GM18909 (cell line): ENCODE measurements around the gene SLC30A4.
A peak's percentile ranks its signal among the peaks of the same experiment; 100 is the strongest.
"Not testable (repeated sequence)": the region's sequence is repeated elsewhere in the genome, so short reads cannot be mapped to it uniquely, and the experiment has no call there.

Experiments
- ATAC-seq: cut with Tn5 transposase; IDR thresholded peaks from one replicate; pipeline ENCODE4 v1.9.1; 2021; ENCODE audit warnings: mild to moderate bottlenecking; ENCODE audit not compliant: unreplicated experiment, poor library complexity

SLC30A4 gene

DNA sequence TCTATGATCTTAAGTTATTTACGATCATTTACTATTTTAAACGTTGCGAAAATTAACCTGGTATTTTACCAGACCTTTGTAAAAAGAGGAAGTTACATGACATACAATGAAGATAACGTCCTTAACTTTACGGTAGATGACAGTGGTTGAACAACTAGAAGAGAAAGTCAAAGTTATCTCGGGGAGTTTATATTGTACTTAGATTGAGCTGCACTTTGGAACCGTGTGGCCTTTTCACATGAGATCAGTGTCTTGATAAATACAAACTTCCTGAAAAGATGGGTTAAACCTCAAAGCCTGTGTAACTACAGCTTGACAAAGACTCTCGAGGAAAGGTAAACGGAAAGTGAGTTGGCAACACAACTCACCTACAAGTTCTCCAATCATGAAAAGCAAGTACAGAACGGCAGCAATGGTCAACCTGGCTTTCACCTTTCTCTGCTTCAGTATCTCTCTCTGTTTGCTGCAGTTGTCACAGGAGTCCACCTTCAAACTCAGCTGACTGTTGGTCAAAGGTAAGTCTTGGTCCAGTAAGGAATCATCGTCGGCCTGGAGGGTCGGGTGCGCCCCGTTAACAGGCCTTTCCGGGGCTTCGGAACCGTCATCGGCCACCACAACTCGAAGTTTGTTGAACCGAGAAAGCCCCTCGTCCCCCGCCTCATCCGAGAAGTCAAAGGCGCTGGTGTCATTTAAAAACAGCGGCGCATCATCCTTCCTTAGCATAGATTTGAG is 793 bp downstream of the SLC30A4 start:
- ATAC-seq, result peak; percentile 31

GRCh38 chr15:45510758-45511280 is 11.7 kb downstream of the SLC30A4 start:
- ATAC-seq, result no peak

DNA sequence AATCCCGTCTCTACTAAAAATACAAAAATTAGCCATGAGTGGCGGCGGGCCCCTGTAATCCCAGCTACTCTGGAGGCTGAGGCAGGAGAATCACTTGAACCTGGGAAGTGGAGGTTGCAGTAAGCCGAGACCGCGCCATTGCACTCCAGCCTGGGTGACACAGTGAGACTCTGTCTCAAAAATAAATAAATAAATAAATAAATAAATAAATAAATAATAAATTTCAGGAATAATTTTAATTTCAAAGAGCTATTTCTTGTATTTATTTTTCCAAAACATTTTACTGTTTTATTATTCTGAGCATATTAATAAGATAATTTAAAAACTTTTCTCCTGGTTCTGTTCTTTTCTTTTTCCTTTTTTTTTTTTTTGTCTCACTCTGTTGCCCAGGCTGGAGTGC is 15.4 kb downstream of the SLC30A4 start:
- not testable (repeated sequence) for ATAC-seq

GRCh38 chr15:45499426-45499825 is 23.1 kb downstream of the SLC30A4 start:
- no peak for ATAC-seq

DNA sequence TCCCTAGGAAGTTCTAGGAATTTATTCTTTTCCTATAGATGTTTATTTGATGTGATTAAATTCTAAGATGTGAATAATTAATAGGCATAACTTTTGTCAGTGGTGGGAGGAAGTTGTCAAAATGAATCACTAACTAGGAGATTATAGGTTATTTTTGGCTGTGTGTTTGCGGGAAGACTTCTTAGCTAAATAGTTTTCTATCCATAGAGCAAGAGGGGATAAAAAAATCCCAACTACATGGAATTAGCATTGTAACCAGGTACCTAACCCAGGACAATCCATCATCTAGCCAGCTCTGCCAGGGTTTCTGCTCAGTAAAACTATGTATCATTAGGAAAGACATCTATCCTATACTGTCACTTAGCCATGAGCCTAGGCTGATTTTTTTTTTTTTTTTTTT is 23.9 kb downstream of the SLC30A4 start:
- ATAC-seq, result no peak

DNA sequence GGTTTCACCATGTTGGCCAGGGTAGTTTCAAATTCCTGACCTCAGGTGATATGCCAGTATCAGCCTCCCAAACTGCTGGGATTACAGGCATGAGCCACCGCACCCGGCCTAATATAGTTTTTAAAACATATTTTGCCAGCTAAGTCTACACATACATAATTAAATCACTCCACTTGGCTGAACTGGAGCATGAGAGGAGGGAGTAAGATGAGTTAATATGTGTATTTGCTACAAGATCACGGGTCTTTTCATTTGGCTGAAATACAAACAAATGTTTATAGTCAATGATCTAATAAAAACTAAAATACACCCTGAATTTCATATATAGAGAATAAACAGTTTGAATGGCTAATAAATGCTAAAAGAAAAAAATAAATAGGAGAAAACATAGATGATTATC is 25.3 kb downstream of the SLC30A4 start:
- no peak for ATAC-seq

- ATAC-seq, result no peak
Observed at GRCh38 chr15:45496658-45497057, 25.9 kb downstream of the SLC30A4 start.

- ATAC-seq, result no peak
Observed at GRCh38 chr15:45495588-45495987, 27.0 kb downstream of the SLC30A4 start.

GRCh38 chr15:45489690-45490238 is 32.8 kb downstream of the SLC30A4 start:
- no peak for ATAC-seq

DNA sequence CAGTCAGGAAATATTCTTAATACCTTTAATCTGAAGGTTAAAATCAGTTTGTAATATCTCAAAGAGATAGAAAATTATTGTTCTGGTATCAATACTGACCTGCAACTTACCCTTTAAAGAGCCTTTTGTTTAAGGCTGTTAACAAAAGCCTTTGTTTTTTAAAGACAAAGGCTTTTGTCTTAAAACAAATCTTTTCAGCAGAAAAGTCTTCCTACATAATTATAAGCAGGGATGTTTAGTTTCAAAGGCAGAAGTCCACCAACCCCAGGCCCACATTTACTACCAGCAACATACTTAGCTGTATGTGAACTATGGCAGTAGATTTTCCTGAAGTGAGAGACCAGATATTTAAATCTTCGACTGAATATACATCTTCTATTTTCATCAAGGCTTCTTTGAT is 36.2 kb downstream of the SLC30A4 start:
- no peak for ATAC-seq

DNA sequence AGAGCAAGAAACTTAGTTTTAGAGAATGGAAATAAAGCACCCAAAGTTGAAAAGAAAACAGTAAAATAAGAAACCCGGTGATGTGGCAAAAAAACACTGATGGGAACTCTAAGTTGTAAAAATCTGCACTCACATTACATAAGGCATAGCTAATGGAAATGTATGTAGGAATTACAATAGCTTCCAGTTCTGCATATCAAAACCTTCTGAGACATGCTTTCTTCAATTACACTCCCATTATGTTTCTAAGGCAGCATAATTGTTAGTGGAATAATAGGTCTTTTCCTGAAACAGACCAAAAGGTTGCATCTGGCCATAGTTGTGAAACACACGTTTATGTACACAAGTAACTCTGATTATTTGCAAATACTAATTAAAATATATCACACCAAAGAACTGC is 41.4 kb downstream of the SLC30A4 start:
- no peak for ATAC-seq

DNA sequence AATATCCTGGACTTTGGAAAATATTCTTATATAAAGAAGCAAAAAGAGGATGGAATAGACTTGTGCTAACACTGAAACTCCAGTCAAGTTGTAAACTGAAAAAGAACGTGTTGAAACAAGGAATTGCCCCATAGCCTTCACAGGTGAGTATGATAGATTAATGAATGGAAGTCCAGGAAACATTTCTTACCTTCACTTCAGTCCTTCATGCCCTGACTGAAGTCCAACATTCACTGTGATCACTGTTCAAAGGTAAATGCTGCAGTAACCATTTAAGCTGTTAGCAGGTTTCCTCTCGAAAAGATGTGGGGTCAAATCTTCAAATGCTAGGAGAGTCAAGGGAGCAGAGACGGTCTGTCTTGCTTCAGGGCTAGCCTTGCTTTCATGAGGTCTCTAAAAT is 46.1 kb downstream of the SLC30A4 start:
- no peak for ATAC-seq

- ATAC-seq, result no peak
Observed at GRCh38 chr15:45474799-45475198, 47.8 kb downstream of the SLC30A4 start.

GRCh38 chr15:45473068-45473467 is 49.5 kb downstream of the SLC30A4 start:
- ATAC-seq, result no peak

DNA sequence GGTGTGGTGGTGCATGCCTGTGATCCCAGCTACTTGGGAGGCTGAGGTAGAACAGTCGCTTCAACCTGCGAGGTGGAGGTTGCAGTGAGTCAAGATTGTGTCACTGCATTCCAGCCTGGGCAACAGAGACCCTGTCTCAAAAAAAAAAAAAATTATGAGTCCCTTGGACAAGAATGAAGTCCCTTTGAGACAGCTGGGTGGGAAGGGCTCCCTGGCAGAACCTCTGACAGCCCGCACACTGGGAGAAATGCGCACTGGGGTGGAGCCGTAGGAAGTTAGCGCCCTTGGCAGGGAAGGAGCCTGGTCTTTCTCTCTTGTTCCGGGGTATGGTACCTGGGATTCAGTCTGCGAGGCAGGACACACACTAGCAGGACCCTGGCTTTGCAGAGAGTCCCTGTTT is 51.4 kb downstream of the SLC30A4 start:
- no peak for ATAC-seq

GRCh38 chr15:45469441-45469840 is 53.1 kb downstream of the SLC30A4 start:
- no peak for ATAC-seq

DNA sequence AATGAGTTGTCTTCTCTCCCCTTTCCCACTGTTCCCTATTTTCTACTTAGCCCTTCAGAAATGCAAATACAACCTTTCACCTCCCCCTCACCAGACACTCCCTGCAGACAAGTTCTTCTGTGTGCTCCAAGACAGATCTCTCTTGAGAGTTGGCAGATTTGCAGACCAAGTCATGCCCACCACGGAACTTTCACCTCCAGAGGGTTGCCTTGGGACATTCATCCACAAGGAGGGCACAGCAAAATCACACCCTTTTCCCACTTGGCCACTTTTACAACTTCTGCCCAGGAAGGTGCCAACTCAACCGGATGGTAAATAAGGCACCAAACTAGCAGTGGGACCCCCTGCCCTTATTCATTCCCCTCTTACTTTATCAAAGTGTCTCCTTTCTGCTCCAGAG is 53.5 kb downstream of the SLC30A4 start:
- ATAC-seq, result no peak

DNA sequence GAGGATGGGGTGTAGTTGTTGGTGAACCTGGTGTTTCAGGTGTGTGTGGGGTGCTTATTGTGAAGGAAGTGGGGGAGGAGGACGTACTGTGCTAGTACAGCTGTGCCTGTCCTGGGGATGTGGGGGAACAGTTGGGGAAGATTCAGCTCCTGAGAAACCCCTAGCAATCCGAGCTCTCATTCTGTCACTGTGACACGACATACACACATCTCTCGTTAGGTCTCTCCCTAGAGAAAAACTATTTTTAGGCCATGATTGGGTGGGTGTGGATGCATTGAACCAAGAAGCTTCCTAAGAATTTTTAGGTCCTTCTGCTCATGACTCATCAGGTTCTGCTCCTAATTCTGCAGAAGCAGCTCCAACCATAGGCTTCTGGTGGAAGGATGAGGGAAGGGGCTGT is 54.3 kb downstream of the SLC30A4 start:
- no peak for ATAC-seq

DNA sequence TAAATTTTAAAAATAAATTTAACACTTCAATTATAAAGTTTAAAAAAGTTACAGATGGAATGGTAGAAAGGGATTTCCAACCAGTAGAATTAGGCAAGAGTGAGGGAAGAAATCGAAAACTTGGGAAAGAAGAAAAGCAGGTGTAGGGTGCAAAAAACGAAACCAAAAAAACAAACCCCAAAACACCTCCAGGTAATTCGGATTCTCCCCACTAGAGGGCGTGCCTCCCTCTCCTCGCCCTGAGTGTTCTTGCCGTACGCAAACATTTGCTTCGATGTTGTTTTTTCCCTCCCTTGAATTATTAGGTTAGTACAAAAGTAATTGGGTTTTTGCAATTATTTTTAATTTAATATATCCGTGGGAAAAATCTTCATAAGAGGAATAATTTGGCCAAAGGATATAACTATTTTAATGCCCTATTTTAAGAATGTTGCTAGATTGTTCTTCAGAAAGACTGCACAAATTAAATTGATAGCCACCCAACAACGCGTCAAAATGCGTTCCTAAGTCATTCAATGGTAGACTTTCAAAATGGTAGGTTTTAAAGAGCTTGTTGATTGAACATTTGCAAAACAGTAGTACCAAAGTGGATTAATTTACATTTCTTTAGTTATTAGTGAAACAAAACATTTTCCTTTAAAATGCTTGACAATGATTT is 63.7 kb downstream of the SLC30A4 start:
- ATAC-seq, result no peak

GRCh38 chr15:45457641-45458539 is 64.7 kb downstream of the SLC30A4 start:
- ATAC-seq, result peak; percentile 62

GRCh38 chr15:45457220-45457619 is 65.3 kb downstream of the SLC30A4 start:
- ATAC-seq, result peak; percentile 2
